OCI-LY1 (cell line): ENCODE data around the gene SYT2.
"Not testable (repeated sequence)": the region's sequence is repeated elsewhere in the genome, so short reads cannot be mapped to it uniquely, and the experiment has no call there.

Source experiments
- CTCF ChIP-seq: fragments of 200-600 bp; sonication (generic), shearing (Covaris generic); IDR thresholded peaks from 2 replicates; pipeline ENCODE4 v1.5.1; 2017; ENCODE audit warnings: mild to moderate bottlenecking, antibody characterized with exemption, low read length, moderate library complexity, mixed read lengths
- EZH2 ChIP-seq: fragments of 200-600 bp; sonication (generic), shearing (Covaris generic); IDR thresholded peaks from 2 replicates; pipeline ENCODE4 v1.8.0; 2017; ENCODE audit warnings: borderline replicate concordance, mixed run types, mild to moderate bottlenecking, antibody characterized with exemption, low read length, moderate library complexity, mixed read lengths

GRCh38 chr1:202723046-202723445, 12.8 kb upstream of the SYT2 start:
- not testable (repeated sequence) for TF ChIP-seq CTCF, EZH2
